HG03457 (cell line): ENCODE measurements around the gene GJA4.
"Not testable (repeated sequence)": the region's sequence is repeated elsewhere in the genome, so short reads cannot be mapped to it uniquely, and the experiment has no call there.

ENCODE experiments used
- ATAC-seq: cut with Tn5 transposase; IDR thresholded peaks from one replicate; pipeline ENCODE4 v1.9.1; 2021; ENCODE audit warnings: moderate number of reproducible peaks; ENCODE audit not compliant: unreplicated experiment

The GJA4 gene

DNA sequence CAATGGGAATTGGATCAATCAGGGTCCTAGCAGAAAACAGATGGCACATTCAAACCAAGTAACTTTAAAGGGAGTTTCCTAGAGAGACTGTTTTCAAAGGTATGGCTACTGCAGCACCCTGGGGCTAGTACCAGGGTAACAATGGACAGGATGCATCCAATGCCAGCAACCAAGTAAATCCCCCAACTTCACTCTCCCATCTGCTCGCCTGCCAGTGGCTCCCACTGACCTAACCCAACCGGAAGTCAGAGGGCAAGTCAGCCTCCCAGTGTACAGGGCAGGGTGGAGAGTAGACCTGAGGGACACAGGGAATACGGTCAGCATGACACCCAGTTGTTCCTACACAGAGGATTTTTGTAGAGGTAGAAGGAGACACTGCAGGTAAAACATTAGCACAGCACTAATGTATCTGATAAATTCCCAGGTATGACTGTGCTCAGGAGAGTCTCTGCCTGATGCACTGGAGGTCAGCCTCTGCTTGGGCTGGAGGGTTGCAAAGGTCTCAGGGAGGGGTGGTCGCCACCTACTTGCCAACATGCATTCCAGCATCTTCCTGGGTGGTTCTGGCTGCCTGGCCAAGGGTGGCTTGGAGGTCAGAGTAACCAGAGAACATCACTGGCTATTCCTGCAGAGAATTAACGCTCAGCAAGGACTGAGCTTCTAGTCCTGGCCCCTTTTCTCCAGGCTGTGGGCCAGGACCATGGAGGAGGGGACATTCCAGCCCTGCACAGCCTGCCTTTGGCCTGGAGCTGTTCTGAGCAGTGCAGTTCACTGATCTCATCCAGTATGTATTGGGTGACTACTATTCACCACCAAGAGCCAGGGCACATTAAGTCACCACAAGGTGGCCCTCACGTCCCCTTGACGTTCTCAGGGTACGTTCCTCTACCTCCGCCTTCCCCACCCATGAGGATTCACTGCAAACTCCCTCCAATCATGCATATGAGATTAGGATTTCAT, 5.1 kb upstream of the GJA4 start:
- no peak for ATAC-seq

DNA sequence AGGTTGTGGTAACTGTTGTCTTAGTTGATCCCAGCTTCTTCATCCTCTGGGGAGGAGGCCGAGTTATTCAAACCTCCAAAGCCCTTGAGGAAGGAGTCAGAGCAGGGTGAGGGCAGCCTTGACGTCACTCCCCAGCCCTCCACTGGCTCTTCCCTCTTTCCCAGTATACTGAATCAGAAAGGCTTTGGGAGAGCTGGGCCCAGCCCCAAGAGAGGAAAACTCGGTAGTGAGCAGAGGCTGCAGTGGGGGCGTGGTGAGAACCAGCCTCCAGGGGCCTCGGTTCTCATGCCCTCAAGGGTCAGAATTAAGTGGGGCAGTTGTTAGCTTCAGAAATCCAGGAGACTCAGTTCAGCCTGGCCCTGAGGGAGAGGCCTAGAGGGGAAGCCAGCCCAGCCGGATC, 1.8 kb upstream of the GJA4 start:
- ATAC-seq: no peak

DNA sequence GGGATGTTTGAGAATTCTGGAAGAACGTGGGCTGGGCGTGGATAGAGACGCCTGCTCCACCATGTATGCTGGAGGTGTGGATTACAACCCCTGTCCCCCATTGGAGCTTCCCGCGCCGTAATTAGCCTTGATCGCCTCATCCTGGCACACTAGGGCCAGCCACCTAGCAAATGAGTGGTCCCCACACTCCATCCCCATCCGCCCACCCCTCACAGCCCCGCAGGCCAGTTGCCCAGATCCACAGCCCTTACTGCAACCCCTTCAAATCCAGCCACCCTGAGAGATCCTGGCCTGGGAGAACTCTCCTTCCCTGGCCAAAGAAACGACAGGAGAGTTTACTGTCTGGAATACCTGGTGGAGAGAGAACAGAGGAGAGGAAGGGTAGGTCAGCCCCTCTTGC, 375 bp upstream of the GJA4 start:
- ATAC-seq: no peak

DNA sequence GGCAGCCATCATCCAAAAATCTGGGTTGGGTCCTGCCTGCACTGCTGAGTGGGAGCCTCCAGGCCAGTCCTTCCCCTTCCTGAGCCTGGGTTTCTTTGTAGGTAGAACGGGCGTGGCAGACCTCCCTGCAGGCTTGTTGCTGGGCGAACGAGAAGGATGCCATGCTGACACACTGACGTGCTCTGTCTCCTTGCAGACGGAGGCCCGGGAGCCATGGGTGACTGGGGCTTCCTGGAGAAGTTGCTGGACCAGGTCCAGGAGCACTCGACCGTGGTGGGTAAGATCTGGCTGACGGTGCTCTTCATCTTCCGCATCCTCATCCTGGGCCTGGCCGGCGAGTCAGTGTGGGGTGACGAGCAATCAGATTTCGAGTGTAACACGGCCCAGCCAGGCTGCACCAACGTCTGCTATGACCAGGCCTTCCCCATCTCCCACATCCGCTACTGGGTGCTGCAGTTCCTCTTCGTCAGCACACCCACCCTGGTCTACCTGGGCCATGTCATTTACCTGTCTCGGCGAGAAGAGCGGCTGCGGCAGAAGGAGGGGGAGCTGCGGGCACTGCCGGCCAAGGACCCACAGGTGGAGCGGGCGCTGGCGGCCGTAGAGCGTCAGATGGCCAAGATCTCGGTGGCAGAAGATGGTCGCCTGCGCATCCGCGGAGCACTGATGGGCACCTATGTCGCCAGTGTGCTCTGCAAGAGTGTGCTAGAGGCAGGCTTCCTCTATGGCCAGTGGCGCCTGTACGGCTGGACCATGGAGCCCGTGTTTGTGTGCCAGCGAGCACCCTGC, 1.4 kb downstream of the GJA4 start:
- no peak for ATAC-seq

DNA sequence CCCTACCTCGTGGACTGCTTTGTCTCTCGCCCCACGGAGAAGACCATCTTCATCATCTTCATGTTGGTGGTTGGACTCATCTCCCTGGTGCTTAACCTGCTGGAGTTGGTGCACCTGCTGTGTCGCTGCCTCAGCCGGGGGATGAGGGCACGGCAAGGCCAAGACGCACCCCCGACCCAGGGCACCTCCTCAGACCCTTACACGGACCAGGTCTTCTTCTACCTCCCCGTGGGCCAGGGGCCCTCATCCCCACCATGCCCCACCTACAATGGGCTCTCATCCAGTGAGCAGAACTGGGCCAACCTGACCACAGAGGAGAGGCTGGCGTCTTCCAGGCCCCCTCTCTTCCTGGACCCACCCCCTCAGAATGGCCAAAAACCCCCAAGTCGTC, 2.0 kb downstream of the GJA4 start:
- ATAC-seq: no peak

DNA sequence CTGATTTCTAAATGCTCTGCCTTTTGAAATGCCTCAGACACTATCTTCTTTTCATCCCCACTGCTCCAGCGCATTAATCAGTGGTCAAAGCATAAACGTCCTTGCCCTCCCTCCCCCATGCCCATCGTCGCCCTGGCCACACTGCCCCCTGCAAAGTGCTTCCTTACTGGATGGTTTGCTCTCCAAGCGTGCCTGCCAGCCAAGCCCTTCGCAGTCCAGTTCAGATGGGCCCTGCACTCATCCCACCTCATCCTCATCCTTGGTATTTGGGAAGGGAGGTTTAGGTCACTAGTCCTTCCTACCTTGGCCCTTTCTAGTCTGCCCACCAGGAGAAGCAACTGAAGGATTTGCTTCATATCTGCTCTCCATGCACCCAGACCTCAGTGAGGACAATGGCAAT, 3.1 kb downstream of the GJA4 start:
- no peak for ATAC-seq

DNA sequence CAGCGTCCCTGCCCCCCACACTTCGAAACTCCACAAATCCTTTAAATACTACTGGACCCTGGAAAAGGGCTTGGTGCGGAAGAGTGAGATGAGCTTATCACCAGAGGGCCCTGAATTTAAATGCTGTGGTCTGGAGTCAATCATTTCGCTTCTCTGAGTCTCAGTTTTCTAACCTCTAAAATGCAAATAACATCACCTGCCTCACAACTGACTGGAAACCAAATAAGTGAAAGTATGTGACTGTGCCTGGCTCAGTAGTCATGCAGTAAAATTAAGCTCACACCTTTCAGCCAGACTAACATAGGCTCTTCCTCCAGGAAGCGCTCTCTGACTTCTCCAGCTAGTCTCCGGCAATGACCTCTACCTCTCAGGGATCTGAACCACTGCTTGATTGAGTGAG, 4.2 kb downstream of the GJA4 start:
- ATAC-seq: no peak

DNA sequence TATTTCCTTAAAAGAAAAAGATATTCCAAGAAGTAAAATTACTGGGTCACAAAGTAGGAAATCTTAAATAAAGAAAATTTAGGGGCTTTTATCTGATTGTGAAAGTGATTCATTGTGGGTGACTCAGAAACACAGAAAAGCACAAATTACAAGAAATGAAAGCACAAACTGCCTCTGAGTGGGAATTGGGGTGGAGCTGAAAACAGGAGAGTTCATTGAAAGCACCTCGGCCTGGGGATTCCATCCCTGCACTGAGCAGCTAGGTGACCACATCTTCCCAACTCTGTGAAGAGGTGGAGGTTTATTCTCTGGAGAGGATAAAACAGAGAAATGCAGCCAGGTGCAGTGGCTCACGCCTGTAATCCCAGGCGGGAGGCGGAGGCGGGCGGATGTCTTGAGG, 7.4 kb downstream of the GJA4 start:
- ATAC-seq: no peak

DNA sequence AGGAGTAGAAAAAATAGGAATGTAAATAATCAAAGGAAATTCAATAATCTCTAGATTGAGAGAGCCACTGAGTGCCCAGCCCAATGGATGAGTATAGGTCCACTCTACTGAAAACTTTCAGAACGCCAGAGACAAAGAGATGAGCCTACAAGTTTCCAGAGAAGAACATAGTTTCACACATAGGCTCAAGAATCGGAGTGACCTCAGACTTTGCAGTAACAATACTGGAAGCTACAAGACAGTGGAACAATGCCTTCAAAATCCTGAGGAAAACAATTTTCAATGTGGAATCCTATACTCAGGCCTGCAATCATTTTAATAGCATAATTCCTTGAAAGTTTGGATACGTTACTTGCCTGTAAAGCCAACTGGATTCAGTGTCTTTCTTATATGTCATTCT, 11.0 kb downstream of the GJA4 start:
- no peak for ATAC-seq

DNA sequence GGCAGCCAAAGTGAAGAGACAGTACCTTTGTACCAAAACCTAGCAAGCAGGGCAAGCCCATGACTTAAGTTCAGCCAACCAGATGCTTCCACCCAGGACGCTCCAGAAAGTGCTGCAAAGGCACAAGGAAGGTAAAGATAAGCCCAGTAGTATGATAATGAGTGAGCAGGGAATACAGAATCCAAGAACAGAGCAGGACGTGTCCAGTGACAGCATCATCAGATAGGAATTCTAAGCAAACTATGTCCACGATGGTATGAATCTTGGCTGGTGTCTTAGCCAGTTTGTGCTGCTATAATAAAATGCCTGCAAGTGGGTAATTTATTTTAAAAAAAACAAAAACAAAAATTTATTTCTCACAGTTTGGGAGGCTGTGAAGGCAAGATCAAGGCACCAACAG, 13.6 kb downstream of the GJA4 start:
- no peak for ATAC-seq

DNA sequence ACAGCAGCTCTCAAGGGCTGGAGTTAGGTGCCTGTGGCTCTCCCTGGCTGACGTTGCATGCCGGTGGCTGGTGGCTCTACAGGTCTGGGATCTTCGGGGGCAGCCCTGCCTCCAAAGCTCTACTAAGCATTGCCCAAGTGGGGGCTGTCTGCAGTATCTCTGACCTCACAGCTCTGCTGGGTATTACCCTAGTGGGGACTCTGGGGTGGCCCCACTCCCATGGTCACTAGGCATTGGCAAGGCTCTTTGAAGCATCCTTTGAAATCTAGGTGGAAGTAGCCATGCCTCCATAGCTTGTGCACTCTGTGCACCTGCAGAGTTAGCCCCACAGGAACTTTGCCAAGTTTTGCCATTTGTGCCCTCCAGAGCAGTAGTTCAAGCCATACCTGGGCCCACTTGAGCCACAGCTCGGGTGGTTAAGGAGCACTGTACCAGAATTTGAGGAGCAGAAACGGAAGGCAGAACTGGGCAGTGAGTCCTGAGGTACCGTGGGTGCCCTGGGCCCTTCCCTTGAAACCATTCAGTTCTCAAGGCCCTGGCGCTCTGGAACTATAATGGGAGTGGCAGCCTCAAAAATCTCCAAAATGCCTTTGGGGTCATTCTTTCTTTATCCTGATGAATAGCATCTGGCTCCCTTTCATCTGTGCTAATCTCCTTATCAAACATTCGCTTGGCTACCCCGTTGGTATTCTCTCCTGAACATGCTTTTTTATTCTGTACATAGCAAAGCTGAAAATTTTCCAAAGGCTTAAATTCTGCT, 15.4 kb downstream of the GJA4 start:
- no peak for ATAC-seq

DNA sequence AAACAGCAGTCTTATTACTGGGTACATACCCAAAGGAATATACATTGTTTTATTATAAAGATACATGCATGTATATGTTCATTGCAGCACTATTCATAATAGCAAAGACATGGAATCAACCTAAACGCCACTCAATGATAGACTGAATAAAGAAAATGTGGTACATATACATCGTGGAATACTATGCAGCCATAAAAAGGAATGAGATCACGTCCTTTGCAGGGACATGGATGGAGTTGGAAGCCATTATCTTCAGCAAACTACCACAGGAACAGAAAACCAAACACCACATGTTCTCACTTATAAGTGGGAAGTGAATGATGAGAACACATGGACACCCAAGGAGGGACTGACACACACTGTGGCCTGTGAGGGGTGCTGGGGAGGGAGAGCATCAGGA, 18.0 kb downstream of the GJA4 start:
- not testable (repeated sequence) for ATAC-seq

DNA sequence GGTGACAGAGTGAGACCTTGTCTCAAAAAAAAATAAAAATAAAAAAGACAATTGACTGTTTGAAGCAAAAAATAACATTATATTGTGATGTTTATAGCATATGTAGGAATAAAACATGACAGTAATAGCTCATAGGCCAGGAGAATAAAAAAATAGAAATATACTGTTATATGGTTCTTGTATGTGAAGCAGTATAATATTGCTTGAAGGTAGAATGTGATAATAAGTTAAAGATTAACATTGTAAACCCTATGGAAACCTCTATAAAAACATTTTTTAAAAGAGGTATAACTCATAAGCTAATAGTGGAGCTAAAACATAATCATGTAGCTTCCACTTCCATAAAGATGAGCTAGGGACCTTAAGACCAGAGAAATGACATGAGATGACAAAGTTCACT, 23.5 kb downstream of the GJA4 start:
- no peak for ATAC-seq

DNA sequence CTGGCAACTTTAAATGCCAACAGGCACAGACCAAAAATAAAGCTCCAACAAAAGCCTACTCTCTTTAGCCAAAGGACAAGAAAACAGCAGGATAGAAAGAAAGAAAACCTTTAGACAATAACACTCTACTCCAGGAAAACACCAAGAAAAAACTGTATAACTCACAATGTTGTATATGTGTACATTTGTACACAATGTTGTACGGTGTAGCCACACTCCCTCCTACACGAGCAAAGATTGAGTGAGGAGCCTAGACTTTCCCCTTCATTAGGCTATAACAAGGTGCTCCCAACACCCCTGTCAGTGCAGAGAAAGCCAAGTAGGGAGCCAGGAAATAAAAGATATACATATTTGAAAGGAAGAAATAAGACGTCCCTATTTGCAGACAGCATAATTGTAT, 24.0 kb downstream of the GJA4 start:
- ATAC-seq: no peak

DNA sequence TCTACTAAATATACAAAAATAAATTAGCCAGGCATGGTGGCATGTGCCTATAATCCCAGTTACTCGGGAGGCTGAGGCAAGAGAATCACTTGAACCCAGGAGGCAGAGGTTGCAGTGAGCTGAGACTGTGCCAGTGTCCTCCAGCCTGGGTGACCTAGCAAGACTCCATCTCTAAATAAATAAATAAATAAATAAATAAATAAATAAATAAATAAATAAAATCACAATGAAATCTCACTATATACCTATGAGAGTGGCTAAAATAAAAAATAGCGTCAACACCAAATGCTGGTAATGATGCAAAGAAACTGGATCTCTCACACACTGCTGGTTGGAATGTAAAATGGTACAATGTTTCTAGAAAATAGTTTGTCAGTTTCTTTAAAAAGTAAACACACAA, 26.1 kb downstream of the GJA4 start:
- not testable (repeated sequence) for ATAC-seq

DNA sequence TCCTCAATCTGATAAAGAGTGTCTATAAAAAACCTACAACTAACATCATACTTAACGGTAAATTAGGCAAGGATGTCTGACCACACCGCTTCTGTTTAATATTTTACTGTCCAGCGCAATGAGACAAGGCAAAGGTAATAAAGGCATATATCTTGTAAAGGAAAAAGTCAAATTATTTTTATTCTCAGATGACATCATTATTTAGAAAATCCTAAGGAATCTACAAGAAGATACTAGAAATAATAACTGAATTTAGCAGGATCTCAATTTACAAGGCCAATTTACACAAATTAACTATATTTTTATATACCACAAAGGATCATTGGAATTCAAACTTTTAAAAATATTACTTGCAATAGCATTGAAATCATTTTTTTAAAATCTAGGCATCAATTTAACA, 29.4 kb downstream of the GJA4 start:
- ATAC-seq: no peak

DNA sequence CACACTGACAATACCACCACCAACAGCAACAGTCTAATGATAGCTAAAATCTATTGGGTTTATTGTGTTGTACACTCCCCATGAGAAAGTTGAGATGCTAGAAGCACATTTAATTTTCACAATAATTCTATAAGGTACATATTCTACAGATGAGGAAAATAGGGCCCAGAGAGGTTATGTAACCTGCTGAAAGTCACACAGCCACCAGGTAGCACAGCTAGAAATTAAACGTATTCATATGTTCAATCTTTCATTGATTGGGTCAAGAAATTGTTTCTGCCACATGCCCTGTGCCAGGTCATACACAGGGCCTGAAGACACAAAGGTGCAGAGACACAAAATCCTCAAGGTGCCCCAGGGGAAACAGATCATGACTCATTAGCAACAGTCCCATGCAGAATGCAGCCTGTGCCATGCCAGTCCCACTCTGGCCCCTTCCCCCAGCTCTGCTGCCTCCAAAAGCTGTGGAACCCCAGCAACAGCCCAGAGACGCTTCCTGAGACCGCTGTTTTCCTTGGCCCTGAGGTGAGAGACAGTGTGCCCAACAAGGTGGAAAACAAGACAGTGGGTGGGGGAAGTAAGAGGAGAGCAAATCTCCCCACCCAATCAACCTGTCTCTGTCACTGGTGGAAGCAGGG, 32.1 kb downstream of the GJA4 start:
- no peak for ATAC-seq

DNA sequence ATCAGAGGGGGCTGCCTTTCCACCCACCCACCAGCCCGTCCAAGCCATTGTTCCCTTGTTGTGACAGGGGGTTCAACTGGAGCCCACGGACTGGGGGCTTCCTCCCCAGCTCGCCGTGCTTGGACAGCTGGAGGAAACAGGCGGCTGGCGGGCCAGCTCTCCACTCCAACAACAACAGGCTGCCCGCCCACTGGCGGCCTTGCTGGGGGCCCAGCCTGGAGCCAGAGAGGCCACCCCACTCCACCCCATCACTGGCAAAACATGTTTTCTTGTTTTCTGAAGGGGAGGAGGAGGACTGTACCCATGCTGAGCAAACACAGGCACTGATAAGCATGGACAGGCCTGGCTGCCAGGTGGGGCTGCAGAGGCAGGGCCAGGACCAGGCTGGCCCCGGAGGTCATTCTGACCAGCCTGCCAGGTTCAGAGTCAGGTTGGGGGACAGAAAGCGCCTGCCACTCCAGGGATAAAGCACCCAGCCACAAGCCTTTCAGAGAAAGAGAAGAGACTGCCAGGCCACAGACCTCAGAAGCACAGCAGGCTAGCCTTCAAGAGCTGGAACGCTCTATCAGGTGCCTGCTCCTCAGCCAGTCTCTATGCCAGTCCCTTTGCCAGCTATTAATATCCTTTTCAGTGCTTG, 32.8 kb downstream of the GJA4 start:
- no peak for ATAC-seq

DNA sequence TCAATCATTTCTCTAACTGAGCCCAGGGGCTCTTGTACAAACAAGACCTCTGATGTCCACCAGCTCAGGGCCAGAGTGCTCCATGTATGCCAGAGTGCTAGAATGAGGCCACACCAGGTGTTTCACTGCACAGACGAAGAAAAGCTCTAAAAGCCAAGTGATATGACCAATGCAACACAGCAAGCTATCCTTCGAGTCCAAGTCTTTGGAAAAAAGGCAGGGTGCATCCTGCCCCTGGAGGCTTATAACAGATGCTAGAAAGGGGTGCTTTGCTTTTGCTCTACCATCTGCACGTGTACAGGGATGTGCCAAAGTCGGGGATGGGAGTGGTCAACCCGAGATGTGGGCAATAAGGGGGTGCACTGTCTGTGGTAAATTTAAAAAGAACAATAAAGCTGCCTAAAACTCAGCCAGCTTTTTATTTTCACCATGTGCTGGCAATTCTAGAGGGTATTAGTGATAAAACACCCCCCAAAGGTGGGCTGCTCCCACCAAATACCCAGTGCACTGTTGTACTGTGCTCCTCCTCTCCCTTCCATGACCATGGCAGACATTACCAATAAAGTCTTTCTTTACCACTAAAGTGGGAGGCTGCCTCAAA, 34.6 kb downstream of the GJA4 start:
- no peak for ATAC-seq

DNA sequence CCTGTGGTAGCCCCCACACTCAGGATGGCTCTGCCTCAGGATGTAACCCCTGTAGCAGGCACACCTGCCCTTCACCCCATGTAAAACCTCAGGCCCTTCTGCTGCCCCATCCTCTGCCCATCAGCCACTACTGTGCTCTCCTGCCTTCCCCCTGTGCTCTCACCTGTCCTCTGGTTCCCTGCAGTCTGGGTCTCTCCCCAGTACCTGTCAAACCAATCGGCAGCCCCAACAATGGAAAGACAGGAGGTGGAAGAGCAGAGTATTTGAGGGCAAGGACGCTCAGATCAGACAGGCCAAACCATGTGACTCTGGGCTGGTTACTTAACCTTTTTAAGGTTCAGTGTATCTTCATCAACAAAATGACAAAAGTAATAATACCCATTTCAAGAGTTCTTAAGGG, 35.8 kb downstream of the GJA4 start:
- no peak for ATAC-seq
